Trophoblast cell (in vitro differentiated cells and primary cell): ENCODE measurements around the gene DES.
A peak's percentile ranks its signal among the peaks of the same experiment; 100 is the strongest.

ENCODE experiments used
- DNase-seq, 2 donors: peaks; one replicate each; pipeline ENCODE4 v3.0.0-alpha.2; 2016
- H2AFZ ChIP-seq: 2 replicates; pipeline ENCODE4 v1.6.1; 2013; ENCODE audit warnings: low read length, moderate library complexity, mild to moderate bottlenecking; ENCODE audit not compliant: insufficient read depth, poor library complexity
- H2AK5ac ChIP-seq: 2 replicates; pipeline ENCODE4 v1.6.1; 2013; ENCODE audit warnings: mild to moderate bottlenecking, low read length
- H2BK120ac ChIP-seq: 2 replicates; pipeline ENCODE4 v1.6.1; 2013; ENCODE audit warnings: low read length, mild to moderate bottlenecking, moderate library complexity; ENCODE audit not compliant: insufficient read depth, poor library complexity
- H2BK12ac ChIP-seq: 2 replicates; pipeline ENCODE4 v1.6.1; 2013; ENCODE audit warnings: mild to moderate bottlenecking, low read length, moderate library complexity
- H2BK5ac ChIP-seq: 2 replicates; pipeline ENCODE4 v1.6.1; 2013; ENCODE audit warnings: low read length, low read depth, moderate library complexity, mild to moderate bottlenecking; ENCODE audit not compliant: poor library complexity
- H3K14ac ChIP-seq: 2 replicates; pipeline ENCODE4 v1.6.1; 2013; ENCODE audit warnings: mild to moderate bottlenecking, low read length
- H3K18ac ChIP-seq: 2 replicates; pipeline ENCODE4 v1.6.1; 2013; ENCODE audit warnings: mild to moderate bottlenecking, low read length
- H3K23ac ChIP-seq: 2 replicates; pipeline ENCODE4 v1.6.1; 2013; ENCODE audit warnings: low read length
- H3K27ac ChIP-seq: 2 replicates; pipeline ENCODE4 v1.5.1; 2013; ENCODE audit warnings: low read depth, mild to moderate bottlenecking, inconsistent platforms, low read length, moderate library complexity
- H3K27me3 ChIP-seq: 2 replicates; pipeline ENCODE4 v1.6.1; 2013; ENCODE audit warnings: inconsistent platforms, mild to moderate bottlenecking, low read length, moderate library complexity; ENCODE audit not compliant: insufficient read depth
- H3K36me3 ChIP-seq, 2 experiments: 1 replicate in 1 of 2; 2 replicates in 1 of 2; pipeline ENCODE4 v1.6.1; 2013; ENCODE audit warnings: low read length in 2 of 2, mild to moderate bottlenecking in 2 of 2, moderate library complexity in 1 of 2; ENCODE audit not compliant: insufficient read depth in 2 of 2, control insufficient read depth in 1 of 2
- H3K4ac ChIP-seq: 2 replicates; pipeline ENCODE4 v1.6.1; 2013; ENCODE audit warnings: low read depth, mild to moderate bottlenecking, low read length, moderate library complexity
- H3K4me1 ChIP-seq, 2 experiments: 1 replicate in 1 of 2; 2 replicates in 1 of 2; pipeline ENCODE4 v1.6.1; 2013; ENCODE audit warnings: low read length in 2 of 2, mild to moderate bottlenecking in 2 of 2, moderate library complexity in 1 of 2; ENCODE audit not compliant: insufficient read depth in 2 of 2, control insufficient read depth in 1 of 2
- H3K4me2 ChIP-seq: 2 replicates; pipeline ENCODE4 v1.6.1; 2013; ENCODE audit warnings: inconsistent platforms, mild to moderate bottlenecking, low read length, moderate library complexity
- H3K4me3 ChIP-seq: 2 replicates; pipeline ENCODE4 v1.5.1; 2013; ENCODE audit warnings: mild to moderate bottlenecking, low read depth, low read length, inconsistent platforms
- H3K79me1 ChIP-seq: one replicate; pipeline ENCODE4 v1.6.1; 2013; ENCODE audit warnings: low read length
- H3K79me2 ChIP-seq: 2 replicates; pipeline ENCODE4 v1.6.1; 2013; ENCODE audit warnings: low read length, mild to moderate bottlenecking; ENCODE audit not compliant: control insufficient read depth, insufficient read depth, poor library complexity
- H3K9ac ChIP-seq: 2 replicates; pipeline ENCODE4 v1.6.1; 2013; ENCODE audit warnings: mild to moderate bottlenecking, low read length
- H3K9me3 ChIP-seq: 2 replicates; pipeline ENCODE4 v1.6.1; 2013; ENCODE audit warnings: low read depth, mild to moderate bottlenecking, control low read depth, inconsistent platforms, low read length; ENCODE audit not compliant: insufficient read depth
- H4K12ac ChIP-seq: 2 replicates; pipeline ENCODE4 v1.6.1; 2013; ENCODE audit warnings: low read depth, mild to moderate bottlenecking, low read length, moderate library complexity
- H4K8ac ChIP-seq: 2 replicates; pipeline ENCODE4 v1.6.1; 2013; ENCODE audit warnings: low read depth, mild to moderate bottlenecking, low read length, moderate library complexity
- H4K91ac ChIP-seq: one replicate; pipeline ENCODE4 v1.6.1; 2013; ENCODE audit warnings: low read depth, mild to moderate bottlenecking, low read length, moderate library complexity
- WGBS: extraction: QIAGEN DNeasy Blood & Tissue Kit; methylation state at CpG from one replicate; pipeline ENCODE4 v1.1.7; 2013; ENCODE audit warnings: missing lambda C conversion rate; ENCODE audit not compliant: insufficient read length, insufficient coverage; ENCODE audit errors: extremely low coverage; 5-methylcytosine and 5-hydroxymethylcytosine counted together

DES gene

DNA sequence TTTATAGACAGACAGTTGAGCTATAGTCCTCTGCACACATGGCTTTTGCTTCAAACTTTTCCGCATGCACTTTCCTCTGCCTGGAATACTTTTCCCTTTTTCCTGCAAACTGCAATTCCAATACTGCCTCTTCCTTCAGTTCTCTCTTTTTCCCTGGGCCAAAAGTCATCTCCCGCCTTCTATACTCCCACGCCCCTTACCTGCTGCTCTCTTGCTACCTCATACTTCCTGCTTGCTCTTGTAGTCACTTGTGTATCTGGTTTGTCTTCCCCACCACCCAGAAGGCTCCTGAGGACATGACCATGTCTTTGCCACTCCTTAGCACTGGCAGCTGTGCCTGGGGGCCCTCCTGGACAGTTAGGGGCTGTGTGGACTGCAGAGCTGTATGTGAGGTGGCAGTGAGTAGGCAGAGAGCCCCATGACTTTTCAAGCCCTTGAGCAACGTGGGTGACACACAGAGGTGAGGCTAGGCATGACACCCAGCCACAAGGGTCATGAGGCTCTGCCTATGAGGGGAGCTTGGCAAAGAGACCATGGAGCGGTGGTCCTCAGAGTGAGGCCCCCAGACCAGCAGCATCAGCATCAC is 39.7 kb downstream of the DES start:
- Histone ChIP-seq H4K91ac (peak overlapping the region; percentile 32), H2AFZ (no peak overlapping the region), H3K27me3 (no peaks in the 10 kb centered on the region), H2AK5ac (peak overlapping the region; percentile 15), H4K12ac (no peak overlapping the region), H3K4me2 (no peak overlapping the region), H3K27ac (no peak overlapping the region), H3K9me3 (no peaks in the 10 kb centered on the region), H3K36me3 (peaks cover 2 to 4% of the 10 kb centered on the region in 2 experiments), H3K4ac (no peak overlapping the region), H2BK120ac (no peak overlapping the region), H2BK12ac (no peak overlapping the region), H4K8ac (no peak overlapping the region), H2BK5ac (no peak overlapping the region), H3K23ac (no peak overlapping the region), H3K9ac (no peak overlapping the region), H3K79me2 (no peaks in the 10 kb centered on the region), H3K79me1 (peaks cover 28% of the 10 kb centered on the region), H3K14ac (peak overlapping the region; percentile 39), H3K4me1 (peaks cover 37 to 44% of the 10 kb centered on the region in 2 experiments), H3K18ac (no peak overlapping the region), H3K4me3 (no peak overlapping the region)
- no CpG with 5 or more reads among the region's 5 CpGs for WGBS
- no peak for DNase-seq

DNA sequence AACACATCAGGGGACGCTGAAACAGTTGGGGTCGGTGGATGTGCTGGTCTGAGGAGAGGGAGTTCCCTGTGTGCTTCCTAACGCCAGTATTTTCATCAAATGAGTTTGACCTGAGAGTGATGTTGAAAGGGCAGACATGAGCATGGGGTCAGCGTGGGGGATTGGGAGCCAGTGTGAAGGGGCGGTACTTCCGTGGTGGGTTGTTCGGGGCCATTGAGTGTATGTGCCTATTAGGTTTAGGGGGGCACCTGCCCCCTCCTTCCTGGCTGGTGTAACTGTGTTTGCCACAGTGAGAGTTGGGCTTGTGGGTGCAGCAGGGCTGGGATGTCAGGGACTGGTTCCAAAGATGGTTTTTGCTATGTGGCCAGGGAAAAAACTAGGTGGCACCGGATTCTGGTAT is 40.8 kb downstream of the DES start:
- H3K9me3 ChIP-seq, result no peaks in the 10 kb centered on the region
- no peak overlapping the region for H3K4ac ChIP-seq
- H3K4me1 ChIP-seq, result peaks cover 26 to 33% of the 10 kb centered on the region in 2 experiments
- WGBS, result no CpG with 5 or more reads among the region's 8 CpGs
- no peak overlapping the region for H3K18ac ChIP-seq
- H2AK5ac ChIP-seq, result no peak overlapping the region
- no peaks in the 10 kb centered on the region for H3K27me3 ChIP-seq
- no peak overlapping the region for H2BK5ac ChIP-seq
- H3K79me1 ChIP-seq, result peaks cover 19% of the 10 kb centered on the region
- H2BK12ac ChIP-seq, result no peak overlapping the region
- no peak overlapping the region for H3K14ac ChIP-seq
- H3K4me3 ChIP-seq, result no peak overlapping the region
- H3K36me3 ChIP-seq, result peaks cover 2 to 4% of the 10 kb centered on the region in 2 experiments
- H2AFZ ChIP-seq, result no peak overlapping the region
- DNase-seq, result no peak
- H2BK120ac ChIP-seq, result no peak overlapping the region
- H3K27ac ChIP-seq, result no peak overlapping the region
- no peak overlapping the region for H3K4me2 ChIP-seq
- H4K8ac ChIP-seq, result no peak overlapping the region
- no peak overlapping the region for H4K12ac ChIP-seq
- no peak overlapping the region for H3K9ac ChIP-seq
- H3K23ac ChIP-seq, result no peak overlapping the region
- peak overlapping the region; percentile 20 for H4K91ac ChIP-seq
- H3K79me2 ChIP-seq, result no peaks in the 10 kb centered on the region

DNA sequence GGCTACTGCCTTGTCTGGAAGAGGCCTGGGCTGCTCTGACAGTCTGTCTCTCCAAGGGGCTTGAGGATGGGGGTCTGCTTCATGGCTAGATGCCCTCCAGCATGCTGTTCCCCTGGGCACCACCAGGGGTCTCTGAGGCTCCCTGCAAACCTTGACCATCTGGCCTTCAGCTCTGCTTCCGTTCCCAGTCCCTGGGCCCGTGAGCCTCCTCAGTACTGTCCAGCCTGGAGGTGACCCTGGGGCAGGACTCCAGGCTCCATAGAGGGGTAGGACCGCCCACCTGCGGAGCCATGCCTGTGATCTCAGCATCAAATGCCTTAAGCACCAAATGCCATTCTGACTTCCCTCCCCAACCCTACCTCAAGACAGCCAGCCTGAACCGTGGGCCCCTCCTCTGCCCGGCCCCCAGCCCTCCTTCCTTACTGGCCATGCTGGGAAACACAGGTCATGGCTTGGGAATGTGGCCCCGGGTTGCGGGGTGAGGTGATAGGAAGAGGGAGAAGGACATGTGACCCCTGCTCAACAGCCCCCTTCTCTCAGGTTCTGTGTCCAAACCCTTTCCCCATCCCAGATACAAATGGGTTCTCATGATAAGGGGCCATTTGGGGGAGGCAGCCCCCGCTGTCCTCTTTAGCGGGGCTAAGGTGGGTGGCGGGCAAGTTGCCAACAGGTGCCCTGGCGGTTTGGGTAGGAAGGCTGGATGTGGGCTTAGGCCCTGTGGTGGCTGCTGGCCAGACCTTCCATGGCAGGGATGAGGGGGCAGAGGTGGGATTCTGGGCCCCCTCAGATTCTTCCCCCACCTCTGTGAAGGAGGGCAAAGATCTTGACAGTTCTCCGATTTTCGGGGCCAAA is 41.5 kb downstream of the DES start:
- H3K79me1 ChIP-seq, result peaks cover 19% of the 10 kb centered on the region

DNA sequence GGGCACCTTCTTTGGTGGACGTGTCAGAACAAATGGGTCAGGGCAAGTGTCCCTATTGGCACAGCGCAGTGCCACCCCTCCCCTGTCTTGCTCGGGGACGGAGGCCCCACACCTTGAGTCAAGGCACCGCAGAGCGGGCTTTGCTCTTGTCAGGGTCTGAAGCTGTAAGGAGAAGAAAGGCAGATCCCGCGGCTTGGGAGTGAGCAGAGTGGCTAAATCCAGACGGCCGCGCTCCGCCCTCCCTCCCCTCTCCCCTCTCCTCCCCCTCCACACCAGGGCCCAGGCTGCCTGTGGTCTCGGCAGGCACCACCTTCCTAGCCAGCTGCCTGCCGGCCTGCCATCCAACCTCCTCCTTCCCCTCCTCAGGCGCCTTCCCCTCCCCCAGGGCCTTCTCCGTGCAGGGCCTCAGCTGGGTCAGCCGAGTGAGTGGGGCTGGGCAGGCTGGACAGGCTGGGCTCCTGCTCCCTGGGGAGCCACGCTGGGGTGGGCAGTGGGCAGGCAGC is 42.3 kb downstream of the DES start:
- no peaks in the 10 kb centered on the region for H3K79me2 ChIP-seq
- H3K4ac ChIP-seq, result no peak overlapping the region
- H4K12ac ChIP-seq, result peak overlapping the region; percentile 25
- peak overlapping the region; percentile 82 for H4K91ac ChIP-seq
- no peak overlapping the region for H3K23ac ChIP-seq
- peak overlapping the region; percentile 91 for H2BK120ac ChIP-seq
- H3K9me3 ChIP-seq, result no peaks in the 10 kb centered on the region
- peak overlapping the region; percentile 81 for H2BK12ac ChIP-seq
- no peaks in the 10 kb centered on the region for H3K27me3 ChIP-seq
- no peak overlapping the region for H2AFZ ChIP-seq
- H3K18ac ChIP-seq, result peak overlapping the region; percentile 71
- no peak overlapping the region for H3K4me3 ChIP-seq
- H3K36me3 ChIP-seq, result peaks cover 2 to 9% of the 10 kb centered on the region in 2 experiments
- H3K27ac ChIP-seq, result peak overlapping the region; percentile 74
- H3K9ac ChIP-seq, result no peak overlapping the region
- peaks cover 26 to 31% of the 10 kb centered on the region in 2 experiments for H3K4me1 ChIP-seq
- WGBS, result no CpG with 5 or more reads among the region's 18 CpGs
- peak overlapping the region; percentile 82 for H2AK5ac ChIP-seq
- H3K14ac ChIP-seq, result peak overlapping the region; percentile 65
- H4K8ac ChIP-seq, result peak overlapping the region; percentile 64
- DNase-seq, result no peak
- H3K4me2 ChIP-seq, result peak overlapping the region; percentile 54
- H2BK5ac ChIP-seq, result peak overlapping the region; percentile 44
- peaks cover 19% of the 10 kb centered on the region for H3K79me1 ChIP-seq

More for the DNA sequence above, 41.5 kb downstream of the DES start:
- Histone ChIP-seq H2BK5ac (peak overlapping the region; percentile 44), H3K9me3 (no peaks in the 10 kb centered on the region), H4K91ac (peak overlapping the region; percentile 82), H3K79me2 (no peaks in the 10 kb centered on the region), H2BK12ac (peak overlapping the region; percentile 81), H3K4me2 (peak overlapping the region; percentile 13), H2AK5ac (peak overlapping the region; percentile 82), H2BK120ac (peak overlapping the region; percentile 91), H3K4me1 (peaks cover 26 to 31% of the 10 kb centered on the region in 2 experiments), H4K8ac (peak overlapping the region; percentile 63), H3K36me3 (peaks cover 2 to 7% of the 10 kb centered on the region in 2 experiments), H4K12ac (peak overlapping the region; percentile 20), H3K18ac (peak overlapping the region; percentile 71), H3K4me3 (no peak overlapping the region), H3K27me3 (no peaks in the 10 kb centered on the region), H3K4ac (peak overlapping the region; percentile 33), H3K23ac (no peak overlapping the region), H2AFZ (no peak overlapping the region), H3K14ac (peak overlapping the region; percentile 62), H3K27ac (peak overlapping the region; percentile 74), H3K9ac (peak overlapping the region; percentile 14)
- WGBS, result no CpG with 5 or more reads among the region's 14 CpGs
- peak; percentile 46 to 75 for DNase-seq
